GM21390 (cell line): Measurements from ENCODE around the gene ANO7.
A peak's percentile ranks its signal among the peaks of the same experiment; 100 is the strongest.

Source experiments
- ATAC-seq: cut with Tn5 transposase; IDR thresholded peaks from one replicate; pipeline ENCODE4 v1.9.1; 2021; ENCODE audit not compliant: unreplicated experiment

ANO7 gene

GRCh38 chr2:241269707-241270520 lies 81.4 kb downstream of the ANO7 start:
- no peak for ATAC-seq

GRCh38 chr2:241270531-241270930 lies 82.1 kb downstream of the ANO7 start:
- no peak for ATAC-seq

- peak; percentile 54 for ATAC-seq
Observed at GRCh38 chr2:241271706-241272302, 83.3 kb downstream of the ANO7 start.

GRCh38 chr2:241272303-241273209 lies 84.1 kb downstream of the ANO7 start:
- ATAC-seq = peak; percentile 60

GRCh38 chr2:241273210-241274020 lies 84.9 kb downstream of the ANO7 start:
- no peak for ATAC-seq

- ATAC-seq = no peak
Observed at GRCh38 chr2:241274127-241274526, 85.7 kb downstream of the ANO7 start.
